H1 (cell line): Measurements from ENCODE around the gene MTG1. TPM values are rescaled to one million over a fixed set of nuclear protein-coding genes. Genes with fewer than 3 reads are reported as not detected.

Experiments
- GTF2F1 ChIP-seq: IDR thresholded peaks from 2 replicates; pipeline ENCODE4 v1.6.1; 2012; ENCODE audit warnings: low read depth, low read length, improper control_type of control experiment, borderline replicate concordance
- RXRA ChIP-seq: IDR thresholded peaks from 2 replicates; pipeline ENCODE4 v1.6.1; 2011; ENCODE audit warnings: low read depth, mild to moderate bottlenecking, low read length, moderate library complexity; ENCODE audit not compliant: insufficient read depth
- SUZ12 ChIP-seq: fragments of 200-600 bp; sonication (generic); IDR thresholded peaks from 2 replicates; pipeline ENCODE4 v1.6.1; 2012; ENCODE audit warnings: mild to moderate bottlenecking, inconsistent platforms, low read length, moderate library complexity, mixed read lengths
- YY1 ChIP-seq: IDR thresholded peaks from 2 replicates; pipeline ENCODE4 v1.6.1; 2011; ENCODE audit warnings: low read depth, mild to moderate bottlenecking, low read length
- polyA plus RNA-seq, 7 experiments: library from polyadenylated mRNA; depleted of rRNA in 3 of 7; stranded (reverse) in 5 of 7; unstranded in 2 of 7; fragments of >200 nt in 5 of 7; fragments of 200-250 nt in 2 of 7; gene quantifications; 1 replicate in 5 of 7; 2 replicates in 1 of 7; 4 replicates in 1 of 7; pipeline versions ENCODE4 v1.2.1 to v1.2.3, GENCODE V29; 2011 to 2013; ENCODE audit warnings: missing spikeins in 2 of 7, mixed read lengths in 2 of 7
- total RNA-seq: library from RNA; stranded (reverse); fragmentation: NEBNext Ultra II Directional; extraction: Animal tissue kit (Norgen Biotek cat#: 25700); gene quantifications from 2 replicates; pipeline ENCODE4 v1.2.1, GENCODE V29; 2021
- TF ChIP-seq, protein P1 (sequence below), 3 experiments: IDR thresholded peaks; 1 replicate in 2 of 3; 2 replicates in 1 of 3; pipeline versions ENCODE4 v1.5.1 to v1.6.1; 2011; ENCODE audit warnings: low read length in 3 of 3, mild to moderate bottlenecking in 3 of 3, inconsistent platforms in 2 of 3, low read depth in 1 of 3, moderate library complexity in 1 of 3; ENCODE audit not compliant: insufficient read depth in 1 of 3; ENCODE audit errors: control extremely low read depth in 1 of 3
- TF ChIP-seq, protein P2 (sequence below): IDR thresholded peaks from 2 replicates; pipeline ENCODE4 v1.6.1; 2011; ENCODE audit warnings: low read length, improper control_type of control experiment
- TF ChIP-seq, protein P3 (sequence below): IDR thresholded peaks from 2 replicates; pipeline ENCODE4 v1.6.1; 2012; ENCODE audit warnings: inconsistent platforms

Gene MTG1
- total and polyA plus RNA-seq, 2 of the 8 experiments (the other 6 are each of a cell fraction or from before 2014, with no cell fraction given): 56.6 to 81.6 TPM

DNA sequence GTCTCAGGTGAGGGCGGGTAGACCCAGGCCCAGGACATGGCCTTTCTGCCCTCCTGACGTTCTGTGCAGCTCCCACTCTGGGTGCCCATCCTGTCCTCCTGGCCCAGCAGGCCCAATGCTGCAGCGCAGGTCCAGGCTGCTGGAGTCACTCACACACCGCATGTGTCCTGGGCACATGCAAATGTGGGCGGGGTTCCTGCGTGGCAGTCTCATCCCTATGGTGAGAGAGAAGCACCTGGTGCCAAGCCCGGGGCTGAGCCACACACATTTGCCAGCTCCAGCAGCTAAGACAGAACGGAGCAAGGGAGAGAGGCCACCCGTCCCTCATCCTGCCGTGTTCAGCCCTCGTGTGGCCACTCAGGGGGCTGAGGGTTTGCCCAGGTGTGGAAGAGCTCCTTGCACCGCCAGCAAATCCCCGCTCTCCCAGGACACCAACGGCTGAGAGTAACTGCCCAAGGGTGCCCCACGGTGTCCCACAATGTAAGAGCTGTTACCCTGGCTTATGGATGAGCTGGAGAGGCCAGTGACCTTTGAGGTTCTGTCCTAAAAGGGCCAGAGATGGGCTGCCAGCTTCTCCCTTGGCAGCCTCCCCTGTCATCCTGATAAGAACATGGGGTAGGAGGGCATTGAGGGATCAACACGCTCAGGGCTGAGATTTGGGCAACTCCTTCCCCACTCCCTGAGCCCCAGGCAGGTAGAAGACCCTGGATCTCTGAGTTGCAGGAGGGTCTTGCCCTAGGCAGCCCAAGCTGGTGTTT is 40.6 kb upstream of the MTG1 start (continued):
- TF ChIP-seq RXRA: no peak
- no peak for TF ChIP-seq GTF2F1
- no peak for TF ChIP-seq SUZ12
- TF ChIP-seq, protein P1, sequence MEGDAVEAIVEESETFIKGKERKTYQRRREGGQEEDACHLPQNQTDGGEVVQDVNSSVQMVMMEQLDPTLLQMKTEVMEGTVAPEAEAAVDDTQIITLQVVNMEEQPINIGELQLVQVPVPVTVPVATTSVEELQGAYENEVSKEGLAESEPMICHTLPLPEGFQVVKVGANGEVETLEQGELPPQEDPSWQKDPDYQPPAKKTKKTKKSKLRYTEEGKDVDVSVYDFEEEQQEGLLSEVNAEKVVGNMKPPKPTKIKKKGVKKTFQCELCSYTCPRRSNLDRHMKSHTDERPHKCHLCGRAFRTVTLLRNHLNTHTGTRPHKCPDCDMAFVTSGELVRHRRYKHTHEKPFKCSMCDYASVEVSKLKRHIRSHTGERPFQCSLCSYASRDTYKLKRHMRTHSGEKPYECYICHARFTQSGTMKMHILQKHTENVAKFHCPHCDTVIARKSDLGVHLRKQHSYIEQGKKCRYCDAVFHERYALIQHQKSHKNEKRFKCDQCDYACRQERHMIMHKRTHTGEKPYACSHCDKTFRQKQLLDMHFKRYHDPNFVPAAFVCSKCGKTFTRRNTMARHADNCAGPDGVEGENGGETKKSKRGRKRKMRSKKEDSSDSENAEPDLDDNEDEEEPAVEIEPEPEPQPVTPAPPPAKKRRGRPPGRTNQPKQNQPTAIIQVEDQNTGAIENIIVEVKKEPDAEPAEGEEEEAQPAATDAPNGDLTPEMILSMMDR (IDR thresholded peaks at IDR 0.05; ENCODE audit: control extremely low read depth in 1 of 3, insufficient read depth in 1 of 3, low read depth in 1 of 3, low read length in 3 of 3): no peak
- TF ChIP-seq YY1: no peak
- TF ChIP-seq, protein P2, sequence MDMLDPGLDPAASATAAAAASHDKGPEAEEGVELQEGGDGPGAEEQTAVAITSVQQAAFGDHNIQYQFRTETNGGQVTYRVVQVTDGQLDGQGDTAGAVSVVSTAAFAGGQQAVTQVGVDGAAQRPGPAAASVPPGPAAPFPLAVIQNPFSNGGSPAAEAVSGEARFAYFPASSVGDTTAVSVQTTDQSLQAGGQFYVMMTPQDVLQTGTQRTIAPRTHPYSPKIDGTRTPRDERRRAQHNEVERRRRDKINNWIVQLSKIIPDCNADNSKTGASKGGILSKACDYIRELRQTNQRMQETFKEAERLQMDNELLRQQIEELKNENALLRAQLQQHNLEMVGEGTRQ: no peak
- TF ChIP-seq, protein P3, sequence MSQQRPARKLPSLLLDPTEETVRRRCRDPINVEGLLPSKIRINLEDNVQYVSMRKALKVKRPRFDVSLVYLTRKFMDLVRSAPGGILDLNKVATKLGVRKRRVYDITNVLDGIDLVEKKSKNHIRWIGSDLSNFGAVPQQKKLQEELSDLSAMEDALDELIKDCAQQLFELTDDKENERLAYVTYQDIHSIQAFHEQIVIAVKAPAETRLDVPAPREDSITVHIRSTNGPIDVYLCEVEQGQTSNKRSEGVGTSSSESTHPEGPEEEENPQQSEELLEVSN: no peak
